ENCODE measurements around the gene FBXO38. TPM values are rescaled to one million over a fixed set of nuclear protein-coding genes. Genes with fewer than 3 reads are reported as not detected.

FBXO38 gene
- total and polyA plus RNA-seq, 2 donors from 2014 or later = 9.6 to 45.9 TPM

DNA sequence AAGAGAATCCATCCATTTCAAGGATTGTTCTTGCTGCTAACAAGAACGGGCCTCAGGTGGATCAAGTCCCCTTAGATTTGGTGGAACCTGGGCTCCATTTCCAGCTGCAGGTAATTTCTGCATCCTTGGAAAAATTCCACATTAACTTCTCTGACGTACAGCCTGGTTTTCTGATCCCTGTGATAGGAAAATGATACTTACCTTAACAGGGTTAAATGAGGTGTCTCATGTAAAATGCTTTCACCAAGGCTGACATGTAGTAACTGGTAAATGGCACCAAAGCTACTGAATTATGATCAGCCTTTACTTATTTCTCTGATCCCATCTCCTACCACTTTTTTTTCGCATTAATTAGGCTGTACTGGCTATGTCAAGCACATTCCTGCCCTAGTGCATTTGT lies 93.7 kb downstream of the FBXO38 start:
- no peak for FAIRE-seq
- no peak for DNase-seq
- Histone ChIP-seq H3K9me3 (ENCODE audit: control insufficient read depth in 2 of 3, insufficient read depth in 1 of 3, low read length in 3 of 3) (no peaks in the 10 kb centered on the region), H3K4me3 (ENCODE audit: low read length in 3 of 3) (no peak overlapping the region), H3K27me3 (ENCODE audit: control insufficient read depth, insufficient read depth, low read length) (no peaks in the 10 kb centered on the region), H3K36me3 (ENCODE audit: control insufficient read depth in 2 of 3, insufficient read depth in 3 of 3, low read length in 3 of 3) (no peaks in the 10 kb centered on the region), H3K4me1 (ENCODE audit: control insufficient read depth in 2 of 3, insufficient read depth in 2 of 3, low read depth in 1 of 3, low read length in 3 of 3) (no peaks in the 10 kb centered on the region), H3K27ac (ENCODE audit: low read depth in 2 of 2, low read length in 2 of 2) (no peak overlapping the region), H3K9ac (ENCODE audit: low read length in 3 of 3) (no peak overlapping the region)
- TF ChIP-seq CTCF (IDR thresholded peaks at IDR 0.05; ENCODE audit: borderline replicate concordance, extremely low read depth, insufficient read depth) = no peak
- intact Hi-C loops (cut with DNase I) = no loop called here

GRCh38 chr5:148482196-148482595 lies 98.4 kb downstream of the FBXO38 start:
- DNase-seq (no peak), FAIRE-seq (no peak)
- TF ChIP-seq CTCF (IDR thresholded peaks at IDR 0.05; ENCODE audit: borderline replicate concordance, extremely low read depth, insufficient read depth) = no peak
- Histone ChIP-seq H3K27me3 (ENCODE audit: control insufficient read depth, insufficient read depth, low read length) (no peaks in the 10 kb centered on the region), H3K36me3 (ENCODE audit: control insufficient read depth in 2 of 3, insufficient read depth in 3 of 3, low read length in 3 of 3) (no peaks in the 10 kb centered on the region), H3K9me3 (ENCODE audit: control insufficient read depth in 2 of 3, insufficient read depth in 1 of 3, low read length in 3 of 3) (no peaks in the 10 kb centered on the region), H3K27ac (ENCODE audit: low read depth in 2 of 2, low read length in 2 of 2) (no peak overlapping the region), H3K9ac (ENCODE audit: low read length in 3 of 3) (no peak overlapping the region), H3K4me1 (ENCODE audit: control insufficient read depth in 2 of 3, insufficient read depth in 2 of 3, low read depth in 1 of 3, low read length in 3 of 3) (no peaks in the 10 kb centered on the region), H3K4me3 (ENCODE audit: low read length in 3 of 3) (no peak overlapping the region)
- intact Hi-C loops (cut with DNase I) = no loop called here

- intact Hi-C loops (cut with DNase I) = no loop called here
- no peak for FAIRE-seq
- TF ChIP-seq CTCF (IDR thresholded peaks at IDR 0.05; ENCODE audit: borderline replicate concordance, extremely low read depth, insufficient read depth) = peak; percentile 69
- H3K27me3 ChIP-seq (ENCODE audit: control insufficient read depth, insufficient read depth, low read length) = no peaks in the 10 kb centered on the region
- H3K27ac ChIP-seq (ENCODE audit: low read depth in 2 of 2, low read length in 2 of 2) = no peak overlapping the region
- no peak overlapping the region for H3K9ac ChIP-seq (ENCODE audit: low read length in 3 of 3)
- peak; percentile 34 to 76 (median 53) for DNase-seq
- no peaks in the 10 kb centered on the region for H3K36me3 ChIP-seq (ENCODE audit: control insufficient read depth in 2 of 3, insufficient read depth in 3 of 3, low read length in 3 of 3)
- H3K9me3 ChIP-seq (ENCODE audit: control insufficient read depth in 2 of 3, insufficient read depth in 1 of 3, low read length in 3 of 3) = no peaks in the 10 kb centered on the region
- H3K4me1 ChIP-seq (ENCODE audit: control insufficient read depth in 2 of 3, insufficient read depth in 2 of 3, low read depth in 1 of 3, low read length in 3 of 3) = no peaks in the 10 kb centered on the region
- H3K4me3 ChIP-seq (ENCODE audit: low read length in 3 of 3) = no peak overlapping the region
Observed at GRCh38 chr5:148482697-148483462, 99.1 kb downstream of the FBXO38 start.
